K562 (cell line): ENCODE measurements around the gene PLXNB1. TPM values are rescaled to one million over a fixed set of nuclear protein-coding genes. Genes with fewer than 3 reads are reported as not detected.

Experiments
- CBFB ChIP-seq: sonication (generic); formaldehyde crosslinking; IDR thresholded peaks from 2 replicates; pipeline ENCODE4 v1.4.0; 2020; ENCODE audit warnings: mild to moderate bottlenecking, missing genetic modification reagents
- CTBP1 ChIP-seq: fragments of 450-650 bp; IDR thresholded peaks from 2 replicates; pipeline ENCODE4 v1.6.1; 2016; ENCODE audit warnings: borderline replicate concordance
- DPF2 ChIP-seq: fragments of 450-650 bp; IDR thresholded peaks from 2 replicates; pipeline ENCODE4 v1.6.1; 2016
- ELF4 ChIP-seq: fragments of 450-650 bp; formaldehyde crosslinking; IDR thresholded peaks from 2 replicates; pipeline ENCODE4 v1.4.0; 2022; ENCODE audit warnings: missing genetic modification characterization
- JUN ChIP-seq, 2 experiments: sonication (generic) in 1 of 2; formaldehyde crosslinking in 1 of 2; IDR thresholded peaks; 2 replicates each; pipeline versions ENCODE4 v1.6.1 to v1.8.0; 2012 to 2022; ENCODE audit warnings: borderline replicate concordance in 2 of 2, mild to moderate bottlenecking in 2 of 2, improper control_type of control experiment in 1 of 2, low read depth in 1 of 2, low read length in 1 of 2, missing genetic modification reagents in 1 of 2
- NCOA2 ChIP-seq, 2 experiments: fragments of 450-650 bp; IDR thresholded peaks; 2 replicates each; pipeline ENCODE4 v1.6.1; 2018; ENCODE audit warnings: mild to moderate bottlenecking in 2 of 2, moderate library complexity in 1 of 2; ENCODE audit not compliant: partially characterized antibody in 2 of 2
- NELFE ChIP-seq: IDR thresholded peaks from 2 replicates; pipeline ENCODE4 v1.6.1; 2011; ENCODE audit warnings: mild to moderate bottlenecking; ENCODE audit not compliant: insufficient read depth, insufficient read length
- NEUROD1 ChIP-seq: fragments of 150-350 bp; IDR thresholded peaks from 2 replicates; pipeline ENCODE4 v1.6.1; 2014; ENCODE audit warnings: borderline replicate concordance, low read length, low read depth; ENCODE audit not compliant: partially characterized antibody
- STAT5B ChIP-seq: fragments of 250-450 bp; sonication (Bioruptor Pico); IDR thresholded peaks from 2 replicates; pipeline ENCODE4 v1.8.0; 2021; ENCODE audit warnings: mild to moderate bottlenecking, inconsistent platforms
- ZNF12 ChIP-seq: sonication (generic); formaldehyde crosslinking; IDR thresholded peaks from 2 replicates; pipeline ENCODE4 v1.4.0; 2020; ENCODE audit warnings: mild to moderate bottlenecking, missing genetic modification reagents
- ZNF408 ChIP-seq: fragments of 250-450 bp; sonication (Bioruptor Pico); IDR thresholded peaks from 2 replicates; pipeline ENCODE4 v1.4.0; 2020; ENCODE audit warnings: low read depth, mild to moderate bottlenecking, moderate library complexity
- ZNF551 ChIP-seq: fragments of 250-450 bp; sonication (Bioruptor Pico); IDR thresholded peaks from 2 replicates; pipeline ENCODE4 v1.5.0; 2021; ENCODE audit warnings: mild to moderate bottlenecking, moderate library complexity
- polyA plus RNA-seq, 8 experiments: library from polyadenylated mRNA; depleted of rRNA in 4 of 8; stranded (reverse) in 5 of 8; unstranded in 3 of 8; fragments of >200 nt; fragmentation: Nextera tagmentation in 2 of 8; fragmentation: Illumina TruSeq in 1 of 8; extraction: Ambion mirVana in 2 of 8; extraction: Trizol in 1 of 8; gene quantifications; 2 replicates each; pipeline versions ENCODE4 v1.2.1 to v1.2.3, GENCODE V29; 2011 to 2014; ENCODE audit warnings: inconsistent platforms in 1 of 8, missing spikeins in 1 of 8
- total RNA-seq, 7 experiments: library from RNA; depleted of rRNA in 6 of 7; stranded (reverse); fragments of >200 nt in 6 of 7; fragmentation: Illumina TruSeq in 2 of 7; extraction: Trizol in 2 of 7; gene quantifications; 2 replicates each; pipeline versions ENCODE4 v1.2.1 to v1.2.3, GENCODE V29; 2011 to 2021; ENCODE audit warnings: low replicate concordance in 1 of 7
- TF ChIP-seq, protein P1 (sequence below), 2 experiments: fragments of 450-650 bp; IDR thresholded peaks; 2 replicates each; pipeline ENCODE4 v1.6.1; 2018; ENCODE audit warnings: mild to moderate bottlenecking in 2 of 2, low read depth in 1 of 2; ENCODE audit not compliant: partially characterized antibody in 2 of 2
- TF ChIP-seq, protein P2 (sequence below): fragments of 450-650 bp; IDR thresholded peaks from 2 replicates; pipeline ENCODE4 v1.6.1; 2016
- TF ChIP-seq, protein P3 (sequence below): IDR thresholded peaks from 2 replicates; pipeline ENCODE4 v1.6.1; 2016; ENCODE audit warnings: missing genetic modification characterization, missing compliant biosample characterization
- TF ChIP-seq, protein P4 (sequence below), 3 experiments: IDR thresholded peaks in 2 of 3; conservative IDR thresholded peaks in 1 of 3; 2 replicates each; pipeline ENCODE4 v1.5.1; 2011 to 2012; ENCODE audit warnings: low read length in 3 of 3, mild to moderate bottlenecking in 3 of 3, control low read depth in 2 of 3, improper control_type of control experiment in 1 of 3, inconsistent platforms in 1 of 3, low read depth in 1 of 3, mixed read lengths in 1 of 3, moderate library complexity in 1 of 3; ENCODE audit not compliant: insufficient read depth in 2 of 3
- TF ChIP-seq, protein P5 (sequence below): conservative IDR thresholded peaks from 2 replicates; pipeline ENCODE4 v1.6.1; 2011; ENCODE audit warnings: low read depth, mild to moderate bottlenecking, low read length; ENCODE audit not compliant: control insufficient read depth

The PLXNB1 gene
- total and polyA plus RNA-seq, 9 of the 15 experiments (the other 6 are each of a cell fraction or from before 2014, with no cell fraction given), result 0.17 to 17.4 (median 6.0) TPM

DNA sequence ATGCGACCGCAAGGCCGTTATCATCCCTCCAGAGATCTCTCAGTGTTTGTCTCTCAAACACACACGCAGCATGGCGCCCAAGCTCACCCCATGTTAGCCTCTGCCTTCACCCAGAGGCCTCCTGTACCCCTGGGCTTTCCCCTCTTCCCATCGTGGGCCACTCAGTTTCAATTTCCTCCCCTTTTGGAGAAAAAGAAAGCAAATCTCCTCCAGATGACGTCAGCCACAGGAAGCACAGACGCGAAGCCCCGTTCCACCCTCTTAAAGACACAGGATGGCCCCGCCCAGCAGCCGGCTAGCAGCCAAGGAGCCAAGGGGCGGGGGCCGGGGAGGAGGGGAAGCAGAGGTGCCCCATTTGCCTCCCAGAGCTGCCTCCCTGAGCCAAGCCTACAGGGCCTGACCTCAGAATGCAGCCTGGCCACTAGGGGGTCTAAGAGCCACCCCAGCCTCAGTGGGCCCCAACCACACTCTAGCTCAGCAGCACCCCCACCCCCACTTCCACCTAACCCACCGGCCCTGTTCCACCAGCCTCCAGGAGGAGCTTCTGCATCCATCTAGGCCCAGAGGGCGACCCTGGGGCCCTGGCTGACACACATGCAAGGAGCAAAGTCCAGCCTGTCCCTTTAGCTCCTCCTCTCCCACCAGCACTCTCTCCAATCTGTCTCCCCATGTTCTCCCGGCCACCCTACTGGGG lies 43.2 kb upstream of the PLXNB1 start (continued):
- TF ChIP-seq, protein P1, sequence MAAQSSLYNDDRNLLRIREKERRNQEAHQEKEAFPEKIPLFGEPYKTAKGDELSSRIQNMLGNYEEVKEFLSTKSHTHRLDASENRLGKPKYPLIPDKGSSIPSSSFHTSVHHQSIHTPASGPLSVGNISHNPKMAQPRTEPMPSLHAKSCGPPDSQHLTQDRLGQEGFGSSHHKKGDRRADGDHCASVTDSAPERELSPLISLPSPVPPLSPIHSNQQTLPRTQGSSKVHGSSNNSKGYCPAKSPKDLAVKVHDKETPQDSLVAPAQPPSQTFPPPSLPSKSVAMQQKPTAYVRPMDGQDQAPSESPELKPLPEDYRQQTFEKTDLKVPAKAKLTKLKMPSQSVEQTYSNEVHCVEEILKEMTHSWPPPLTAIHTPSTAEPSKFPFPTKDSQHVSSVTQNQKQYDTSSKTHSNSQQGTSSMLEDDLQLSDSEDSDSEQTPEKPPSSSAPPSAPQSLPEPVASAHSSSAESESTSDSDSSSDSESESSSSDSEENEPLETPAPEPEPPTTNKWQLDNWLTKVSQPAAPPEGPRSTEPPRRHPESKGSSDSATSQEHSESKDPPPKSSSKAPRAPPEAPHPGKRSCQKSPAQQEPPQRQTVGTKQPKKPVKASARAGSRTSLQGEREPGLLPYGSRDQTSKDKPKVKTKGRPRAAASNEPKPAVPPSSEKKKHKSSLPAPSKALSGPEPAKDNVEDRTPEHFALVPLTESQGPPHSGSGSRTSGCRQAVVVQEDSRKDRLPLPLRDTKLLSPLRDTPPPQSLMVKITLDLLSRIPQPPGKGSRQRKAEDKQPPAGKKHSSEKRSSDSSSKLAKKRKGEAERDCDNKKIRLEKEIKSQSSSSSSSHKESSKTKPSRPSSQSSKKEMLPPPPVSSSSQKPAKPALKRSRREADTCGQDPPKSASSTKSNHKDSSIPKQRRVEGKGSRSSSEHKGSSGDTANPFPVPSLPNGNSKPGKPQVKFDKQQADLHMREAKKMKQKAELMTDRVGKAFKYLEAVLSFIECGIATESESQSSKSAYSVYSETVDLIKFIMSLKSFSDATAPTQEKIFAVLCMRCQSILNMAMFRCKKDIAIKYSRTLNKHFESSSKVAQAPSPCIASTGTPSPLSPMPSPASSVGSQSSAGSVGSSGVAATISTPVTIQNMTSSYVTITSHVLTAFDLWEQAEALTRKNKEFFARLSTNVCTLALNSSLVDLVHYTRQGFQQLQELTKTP (IDR thresholded peaks at IDR 0.05; ENCODE audit: low read depth in 1 of 2, partially characterized antibody in 2 of 2), result peak in 1 of 2 experiments; percentile 23
- TF ChIP-seq CTBP1 (peak; percentile 79; the same call in 1 of the 2 replicates), ZNF12 (CRISPR knock-in tag) (no peak), JUN (IDR thresholded peaks at IDR 0.05; ENCODE audit: borderline replicate concordance, low read depth, low read length) (peak; percentile 88), JUN (CRISPR knock-in tag; IDR thresholded peaks at IDR 0.05; ENCODE audit: borderline replicate concordance) (0 out of 2 replicates have a peak, but pooled peaks have one; percentile 10), ELF4 (CRISPR knock-in tag) (no peak), NCOA2 (IDR thresholded peaks at IDR 0.05; ENCODE audit: partially characterized antibody in 2 of 2) (no peak), NELFE (no peak), NEUROD1 (peak; percentile 30), ZNF408 (no peak), ZNF551 (CRISPR knock-in tag) (no peak), CBFB (CRISPR knock-in tag) (no peak), STAT5B (CRISPR knock-in tag) (no peak), DPF2 (peak; percentile 81)
- TF ChIP-seq, protein P2, sequence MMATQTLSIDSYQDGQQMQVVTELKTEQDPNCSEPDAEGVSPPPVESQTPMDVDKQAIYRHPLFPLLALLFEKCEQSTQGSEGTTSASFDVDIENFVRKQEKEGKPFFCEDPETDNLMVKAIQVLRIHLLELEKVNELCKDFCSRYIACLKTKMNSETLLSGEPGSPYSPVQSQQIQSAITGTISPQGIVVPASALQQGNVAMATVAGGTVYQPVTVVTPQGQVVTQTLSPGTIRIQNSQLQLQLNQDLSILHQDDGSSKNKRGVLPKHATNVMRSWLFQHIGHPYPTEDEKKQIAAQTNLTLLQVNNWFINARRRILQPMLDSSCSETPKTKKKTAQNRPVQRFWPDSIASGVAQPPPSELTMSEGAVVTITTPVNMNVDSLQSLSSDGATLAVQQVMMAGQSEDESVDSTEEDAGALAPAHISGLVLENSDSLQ, result peak; percentile 35; the same call in 1 of the 2 replicates
- TF ChIP-seq, protein P3, sequence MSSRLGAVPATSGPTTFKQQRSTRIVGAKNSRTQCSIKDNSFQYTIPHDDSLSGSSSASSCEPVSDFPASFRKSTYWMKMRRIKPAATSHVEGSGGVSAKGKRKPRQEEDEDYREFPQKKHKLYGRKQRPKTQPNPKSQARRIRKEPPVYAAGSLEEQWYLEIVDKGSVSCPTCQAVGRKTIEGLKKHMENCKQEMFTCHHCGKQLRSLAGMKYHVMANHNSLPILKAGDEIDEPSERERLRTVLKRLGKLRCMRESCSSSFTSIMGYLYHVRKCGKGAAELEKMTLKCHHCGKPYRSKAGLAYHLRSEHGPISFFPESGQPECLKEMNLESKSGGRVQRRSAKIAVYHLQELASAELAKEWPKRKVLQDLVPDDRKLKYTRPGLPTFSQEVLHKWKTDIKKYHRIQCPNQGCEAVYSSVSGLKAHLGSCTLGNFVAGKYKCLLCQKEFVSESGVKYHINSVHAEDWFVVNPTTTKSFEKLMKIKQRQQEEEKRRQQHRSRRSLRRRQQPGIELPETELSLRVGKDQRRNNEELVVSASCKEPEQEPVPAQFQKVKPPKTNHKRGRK, result no peak
- TF ChIP-seq, protein P4, sequence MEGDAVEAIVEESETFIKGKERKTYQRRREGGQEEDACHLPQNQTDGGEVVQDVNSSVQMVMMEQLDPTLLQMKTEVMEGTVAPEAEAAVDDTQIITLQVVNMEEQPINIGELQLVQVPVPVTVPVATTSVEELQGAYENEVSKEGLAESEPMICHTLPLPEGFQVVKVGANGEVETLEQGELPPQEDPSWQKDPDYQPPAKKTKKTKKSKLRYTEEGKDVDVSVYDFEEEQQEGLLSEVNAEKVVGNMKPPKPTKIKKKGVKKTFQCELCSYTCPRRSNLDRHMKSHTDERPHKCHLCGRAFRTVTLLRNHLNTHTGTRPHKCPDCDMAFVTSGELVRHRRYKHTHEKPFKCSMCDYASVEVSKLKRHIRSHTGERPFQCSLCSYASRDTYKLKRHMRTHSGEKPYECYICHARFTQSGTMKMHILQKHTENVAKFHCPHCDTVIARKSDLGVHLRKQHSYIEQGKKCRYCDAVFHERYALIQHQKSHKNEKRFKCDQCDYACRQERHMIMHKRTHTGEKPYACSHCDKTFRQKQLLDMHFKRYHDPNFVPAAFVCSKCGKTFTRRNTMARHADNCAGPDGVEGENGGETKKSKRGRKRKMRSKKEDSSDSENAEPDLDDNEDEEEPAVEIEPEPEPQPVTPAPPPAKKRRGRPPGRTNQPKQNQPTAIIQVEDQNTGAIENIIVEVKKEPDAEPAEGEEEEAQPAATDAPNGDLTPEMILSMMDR (IDR thresholded peaks at IDR 0.05 in 2 of 3, conservative IDR thresholded peaks at IDR 0.05 in 1 of 3; ENCODE audit: insufficient read depth in 2 of 3, low read depth in 1 of 3, low read length in 3 of 3), result peak; percentile 54 to 59 (median 55)
- TF ChIP-seq, protein P5, sequence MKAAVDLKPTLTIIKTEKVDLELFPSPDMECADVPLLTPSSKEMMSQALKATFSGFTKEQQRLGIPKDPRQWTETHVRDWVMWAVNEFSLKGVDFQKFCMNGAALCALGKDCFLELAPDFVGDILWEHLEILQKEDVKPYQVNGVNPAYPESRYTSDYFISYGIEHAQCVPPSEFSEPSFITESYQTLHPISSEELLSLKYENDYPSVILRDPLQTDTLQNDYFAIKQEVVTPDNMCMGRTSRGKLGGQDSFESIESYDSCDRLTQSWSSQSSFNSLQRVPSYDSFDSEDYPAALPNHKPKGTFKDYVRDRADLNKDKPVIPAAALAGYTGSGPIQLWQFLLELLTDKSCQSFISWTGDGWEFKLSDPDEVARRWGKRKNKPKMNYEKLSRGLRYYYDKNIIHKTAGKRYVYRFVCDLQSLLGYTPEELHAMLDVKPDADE, result no peak
